GM21619 (cell line): ENCODE results near the gene DHX15.
"Not testable (repeated sequence)": the region's sequence is repeated elsewhere in the genome, so short reads cannot be mapped to it uniquely, and the experiment has no call there.

ENCODE experiments used
- ATAC-seq: cut with Tn5 transposase; IDR thresholded peaks from one replicate; pipeline ENCODE4 v1.9.1; 2021; ENCODE audit not compliant: unreplicated experiment

DHX15 gene

DNA sequence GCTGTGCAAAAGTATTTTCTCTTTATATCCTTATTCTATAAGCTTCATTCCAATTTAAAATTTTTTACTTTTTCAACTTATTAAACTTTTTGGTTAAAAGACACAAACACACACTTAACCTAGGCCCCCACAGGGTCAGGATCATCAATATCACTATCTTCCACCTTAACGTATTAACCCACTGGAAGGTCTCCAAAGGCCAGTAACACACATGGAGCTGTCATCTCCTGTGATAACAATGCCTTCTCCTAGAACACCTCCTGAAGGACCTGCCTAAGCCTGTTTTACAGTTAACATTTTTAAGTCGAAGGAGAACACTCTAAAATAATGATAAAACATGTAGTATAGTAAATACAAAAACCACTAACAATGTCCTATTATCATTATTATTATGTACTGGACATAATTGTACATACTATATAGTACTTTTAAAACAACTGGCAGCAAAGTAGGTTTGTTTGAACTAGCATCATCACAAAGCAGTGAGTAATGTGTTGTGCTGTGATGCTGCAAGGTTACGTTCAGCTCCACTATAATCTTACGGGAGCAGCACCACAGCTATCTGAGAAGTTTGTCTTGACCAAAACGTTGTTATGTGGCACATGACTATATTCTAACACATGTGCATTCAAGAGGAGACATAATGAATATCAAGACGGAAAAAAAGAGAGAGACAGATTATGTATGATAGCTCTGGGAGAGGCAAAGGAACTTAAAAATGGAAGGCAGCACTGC lies 33.7 kb downstream of the DHX15 start:
- no peak for ATAC-seq

DNA sequence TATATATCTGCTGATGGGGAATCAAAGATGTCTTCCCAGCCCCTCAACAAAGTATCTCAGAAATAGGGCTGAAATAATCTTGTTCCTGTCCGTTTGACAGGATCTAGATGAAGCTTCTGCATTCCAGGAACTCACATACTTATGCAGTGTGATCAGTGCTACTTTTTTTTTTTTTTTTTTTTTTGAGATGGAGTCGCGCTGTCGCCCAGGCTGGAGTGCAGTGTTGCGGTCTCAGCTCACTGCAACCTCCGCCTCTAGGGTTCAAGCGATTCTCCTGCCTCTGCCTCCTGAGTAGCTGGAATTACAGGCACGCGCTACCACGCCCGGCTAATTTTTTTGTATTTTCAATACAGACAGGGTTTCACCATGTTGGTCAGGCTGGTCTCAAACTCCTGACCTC lies 36.4 kb downstream of the DHX15 start:
- ATAC-seq = no peak

DNA sequence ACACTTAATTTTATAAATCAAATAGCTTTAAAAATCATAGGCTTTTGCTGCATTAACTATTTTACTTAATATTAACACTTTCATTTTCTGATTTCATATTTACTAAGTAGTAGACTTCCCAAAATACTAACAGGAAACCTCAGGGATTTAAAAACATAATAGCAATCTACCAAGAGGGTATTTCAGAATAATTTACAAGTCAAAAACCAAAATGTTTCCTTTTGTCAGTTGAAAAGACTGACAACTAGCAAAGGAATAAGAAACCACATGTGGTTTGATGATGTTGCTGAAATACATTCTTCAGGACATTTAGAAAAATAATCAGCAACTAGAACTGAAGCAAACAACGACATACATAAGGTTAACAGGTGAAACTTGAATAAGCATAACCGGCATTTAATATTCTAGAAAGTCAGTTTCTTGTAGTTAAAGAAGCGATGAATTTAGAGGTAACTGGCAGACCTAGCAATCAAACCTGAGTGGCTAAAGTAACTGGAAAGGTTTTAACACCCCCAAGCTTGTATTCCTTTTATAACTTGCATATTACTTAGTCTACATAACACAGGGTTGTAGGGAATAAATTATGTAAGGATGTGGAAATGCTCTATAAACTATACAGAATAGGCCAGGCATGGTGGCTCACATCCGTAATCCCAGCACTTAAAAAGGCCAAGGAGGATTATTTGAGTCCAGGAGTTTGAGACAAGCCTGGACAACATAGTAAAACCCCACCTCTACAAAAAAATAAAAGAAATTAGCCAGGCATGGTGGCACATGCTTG lies 40.0 kb downstream of the DHX15 start:
- no peak for ATAC-seq

DNA sequence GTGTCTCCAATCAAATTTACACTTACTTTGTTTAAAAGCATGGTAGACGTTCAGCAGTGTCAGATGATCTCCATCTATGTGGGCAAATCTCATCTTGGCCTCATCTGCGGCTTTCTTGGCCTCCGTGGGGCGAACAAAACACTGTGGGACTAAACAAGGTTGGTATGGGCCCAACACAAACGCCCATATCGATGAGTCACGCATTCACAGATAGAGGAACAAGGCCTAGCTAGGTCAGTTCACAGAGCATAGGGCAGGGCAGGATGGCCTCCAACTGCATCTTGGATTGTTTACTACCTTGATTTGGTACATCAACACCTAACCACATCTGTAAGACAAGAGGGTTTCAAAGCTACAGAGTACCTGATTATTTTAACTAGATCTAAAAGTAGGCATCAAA lies 47.3 kb downstream of the DHX15 start:
- ATAC-seq = no peak

DNA sequence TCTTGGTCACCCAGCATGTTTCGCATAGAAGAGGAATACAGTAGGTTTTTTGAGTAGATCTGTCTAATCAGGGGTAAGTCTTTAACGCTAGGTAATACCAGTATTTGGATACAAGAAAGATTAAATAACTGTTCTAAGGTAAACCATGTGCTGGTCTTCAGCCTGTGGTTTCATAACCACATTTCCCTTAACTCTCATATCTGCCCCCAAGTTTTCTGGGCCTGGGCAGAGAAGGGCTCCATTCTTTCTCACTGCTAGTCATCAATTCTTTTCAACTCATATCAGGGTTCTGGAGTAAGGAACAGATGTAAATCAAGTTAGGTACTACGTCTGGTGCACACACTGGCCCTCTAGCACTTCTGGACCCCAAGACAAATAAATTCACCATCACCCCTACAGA lies 49.0 kb downstream of the DHX15 start:
- ATAC-seq = no peak

DNA sequence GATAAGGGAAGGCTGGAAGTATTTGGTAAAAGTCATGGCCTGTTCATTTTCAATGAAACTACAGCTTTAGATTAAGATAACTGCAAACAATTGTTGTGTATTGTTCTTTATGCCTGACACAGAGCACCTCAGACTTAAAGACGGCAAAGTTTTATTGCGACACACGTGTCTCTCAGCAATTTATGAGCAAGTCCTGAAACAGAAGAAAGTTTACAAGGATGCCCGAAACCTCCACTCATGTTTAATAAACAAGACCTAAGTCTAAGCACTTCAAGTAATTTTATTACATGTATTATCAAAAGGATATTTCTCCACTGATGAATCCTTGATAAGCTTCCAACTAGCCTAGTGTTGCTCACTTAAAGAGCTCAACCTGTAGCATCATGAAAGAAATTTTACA lies 51.0 kb downstream of the DHX15 start:
- ATAC-seq = no peak

DNA sequence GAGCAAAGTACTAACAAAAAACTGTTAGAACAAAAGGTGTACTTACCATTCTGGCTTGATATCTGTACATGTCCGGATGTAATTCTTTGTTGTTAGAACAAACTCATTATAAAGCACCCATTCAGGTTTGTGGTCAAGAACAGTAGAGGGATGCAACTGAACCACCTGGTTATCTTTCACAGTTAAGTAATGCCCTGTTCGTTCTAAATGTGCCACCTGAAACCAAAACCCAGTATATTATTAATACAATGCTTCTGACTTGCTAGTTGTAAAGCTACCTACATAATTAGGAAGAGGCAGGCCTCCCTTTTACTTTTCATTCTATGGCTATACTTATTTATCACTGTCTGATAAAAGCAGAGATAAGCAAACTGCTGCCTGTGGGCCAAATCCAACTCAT lies 54.8 kb downstream of the DHX15 start:
- ATAC-seq = no peak

DNA sequence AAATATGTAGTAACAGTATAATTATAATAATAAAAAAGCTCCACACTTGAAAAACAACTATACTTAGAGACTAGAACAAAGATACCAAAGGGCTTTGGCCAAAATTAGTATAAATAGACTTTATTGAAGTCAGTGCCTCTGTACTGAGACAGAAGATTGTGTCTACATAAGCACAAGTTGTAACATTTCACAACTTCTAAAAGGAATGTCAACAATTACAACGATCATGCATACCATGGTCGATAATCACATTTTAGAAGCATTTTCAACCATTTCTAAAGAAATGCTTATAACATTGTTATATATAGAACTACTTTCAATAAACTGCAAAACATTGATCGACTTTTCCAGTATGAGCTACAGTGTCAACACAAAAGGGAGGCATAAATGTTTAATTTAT lies 57.0 kb downstream of the DHX15 start:
- no peak for ATAC-seq

DNA sequence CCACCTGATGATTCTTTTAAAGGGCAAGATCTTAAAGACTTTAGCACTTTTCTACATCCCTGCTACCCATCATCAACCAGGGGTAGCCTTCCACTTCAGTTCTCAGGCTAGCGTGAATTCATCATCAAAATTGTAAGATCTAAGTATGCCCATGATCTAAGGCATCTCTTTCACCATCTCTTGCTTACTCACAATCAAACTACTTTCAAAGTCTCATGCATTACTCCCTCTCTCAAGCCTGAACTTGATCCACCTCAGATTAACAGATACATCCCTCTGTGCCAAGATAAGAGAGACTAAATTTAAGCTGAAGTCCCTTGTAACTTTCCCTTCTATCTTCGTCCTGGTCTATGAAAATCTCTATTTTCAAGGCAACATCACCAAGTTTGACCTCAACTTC lies 62.8 kb downstream of the DHX15 start:
- ATAC-seq = no peak

DNA sequence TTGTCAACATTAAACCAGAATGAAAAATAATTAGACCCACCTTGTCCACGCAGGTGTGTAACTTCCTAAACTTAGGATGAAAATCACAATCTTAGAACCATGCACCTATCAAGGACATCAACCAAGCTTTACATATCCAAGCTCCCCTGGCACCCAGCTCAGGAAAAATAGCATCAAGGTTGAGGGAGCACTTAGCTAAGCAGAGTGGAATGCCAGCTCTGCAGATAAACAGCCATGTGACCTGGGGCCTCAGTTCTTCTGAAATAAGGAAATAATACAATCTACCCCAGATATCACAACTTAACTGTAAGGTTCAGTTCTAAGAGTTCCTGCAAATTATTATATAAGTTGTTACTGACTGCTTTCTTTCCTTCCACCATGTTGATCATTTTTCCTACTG lies 64.7 kb downstream of the DHX15 start:
- ATAC-seq = no peak

DNA sequence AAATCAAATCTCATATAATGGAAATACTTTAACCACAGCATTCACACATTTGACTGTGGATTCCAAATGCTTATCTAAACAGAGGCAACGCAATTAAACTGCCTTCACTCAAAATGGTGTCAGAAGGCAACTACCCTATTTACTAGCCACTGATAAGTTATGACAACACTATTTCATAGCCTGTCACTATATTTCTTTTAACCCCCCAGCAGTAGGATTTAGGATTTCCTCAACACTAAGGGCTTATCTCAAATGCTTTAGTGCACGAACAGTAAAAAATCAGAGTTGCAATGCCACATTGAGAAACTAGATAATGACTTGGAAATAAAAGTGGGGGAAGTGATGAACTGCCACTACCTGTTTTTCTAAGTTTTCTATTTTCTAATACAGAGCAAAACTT lies 66.7 kb downstream of the DHX15 start:
- no peak for ATAC-seq

DNA sequence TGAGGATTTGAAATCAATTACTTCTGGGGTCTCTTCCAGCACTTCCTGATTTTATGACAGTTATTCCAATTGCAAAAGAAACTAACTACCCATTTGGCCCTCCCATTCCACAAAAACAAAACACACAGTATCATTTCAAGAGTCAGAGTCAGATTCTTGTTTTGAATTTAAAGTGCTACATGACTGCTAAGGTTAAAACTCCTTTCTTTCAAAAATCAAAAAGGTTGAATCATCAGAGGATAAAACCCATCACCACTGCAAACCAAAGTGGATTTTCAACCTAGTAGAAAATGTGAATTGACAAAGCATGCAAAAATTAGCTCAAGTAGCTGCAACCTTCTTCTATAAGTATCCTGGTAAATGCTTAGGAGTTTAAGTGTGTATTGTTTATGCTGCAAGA lies 67.4 kb downstream of the DHX15 start:
- no peak for ATAC-seq

DNA sequence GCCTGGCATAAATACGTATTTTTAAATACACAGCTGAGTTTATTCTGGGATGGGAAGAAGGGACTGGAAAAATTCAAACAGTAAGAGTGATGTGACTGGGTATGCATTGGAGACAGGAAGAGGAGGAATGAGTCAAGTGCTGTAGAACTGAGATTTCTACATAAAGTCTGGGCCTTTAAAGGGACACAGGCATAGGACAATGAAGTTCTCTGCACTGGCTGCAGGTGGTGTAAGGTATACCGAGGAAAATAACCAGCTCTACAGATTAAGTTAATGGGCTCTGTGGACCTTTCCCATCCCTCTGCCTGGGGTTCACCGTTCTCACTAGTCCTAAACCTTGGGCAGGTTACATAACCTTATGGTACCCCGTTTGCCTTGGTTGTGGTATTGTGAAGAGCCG lies 68.7 kb downstream of the DHX15 start:
- no peak for ATAC-seq

DNA sequence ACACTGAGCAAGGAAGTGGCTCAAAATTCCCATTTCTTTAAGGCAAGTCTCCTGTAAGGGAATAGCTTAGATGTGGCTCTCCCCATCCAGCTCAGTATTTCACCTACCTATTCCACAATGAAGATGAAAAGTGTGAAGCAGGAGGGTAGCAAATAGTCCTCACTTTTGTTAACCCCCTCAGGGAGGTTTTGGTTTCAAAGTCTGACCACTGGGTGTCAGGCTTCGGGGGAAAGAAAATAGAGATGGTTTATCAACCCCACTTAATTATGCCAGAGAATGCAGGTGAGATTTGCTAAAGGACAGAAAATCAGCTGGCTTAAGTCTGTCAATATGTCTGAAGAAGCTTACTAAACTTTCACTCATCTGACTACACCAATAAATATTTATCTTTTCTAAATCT lies 69.5 kb downstream of the DHX15 start:
- ATAC-seq = no peak

DNA sequence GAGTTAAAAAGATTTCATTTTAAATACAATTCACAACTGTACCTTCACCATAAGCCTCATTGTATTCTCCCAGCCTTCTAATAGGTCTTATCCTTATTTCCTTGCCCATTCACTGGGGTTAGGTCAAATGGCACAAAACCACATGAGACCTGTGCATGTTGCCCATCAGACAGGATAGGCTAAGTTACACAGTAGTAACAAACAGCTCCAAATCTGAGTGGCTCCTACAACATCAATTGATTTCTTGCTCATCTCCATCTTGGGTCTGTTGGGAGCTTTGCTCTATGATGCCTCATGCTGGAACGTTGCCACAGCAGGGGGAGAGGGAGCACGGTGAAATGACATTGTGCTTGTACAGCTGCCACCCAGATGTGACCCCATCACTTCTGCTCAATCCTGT lies 70.6 kb downstream of the DHX15 start:
- no peak for ATAC-seq

DNA sequence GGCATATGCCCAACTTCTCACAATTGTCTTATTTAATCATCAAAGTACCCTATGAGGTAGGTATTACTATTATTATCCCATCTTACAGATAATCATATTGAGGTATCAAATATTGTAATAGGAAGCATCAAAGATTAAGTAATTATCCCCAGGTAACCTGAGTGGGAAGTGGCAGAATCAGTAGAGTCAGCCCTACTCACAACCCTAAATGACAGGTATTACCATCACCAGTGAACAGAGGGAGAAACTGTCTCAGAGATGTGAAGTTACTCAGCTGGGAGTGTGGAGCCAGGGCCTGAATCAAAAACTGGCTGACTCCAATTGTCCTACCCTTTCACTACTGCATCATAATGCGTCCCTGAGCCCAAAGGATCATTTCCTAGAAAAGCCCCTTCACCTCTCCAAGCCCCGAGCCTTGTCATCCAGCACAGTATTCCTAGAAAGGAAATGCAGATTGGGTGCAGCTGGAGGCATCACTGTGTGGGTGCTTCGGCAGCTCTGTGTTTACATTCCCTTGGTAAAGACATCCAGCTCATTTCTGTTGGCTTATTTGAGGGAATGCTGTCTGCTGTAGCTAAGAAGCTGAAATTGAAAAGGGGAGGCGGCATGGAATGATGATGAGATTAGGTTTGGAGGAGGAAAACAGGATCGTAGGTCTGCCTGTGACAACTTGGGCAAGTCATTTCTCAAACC lies 72.8 kb downstream of the DHX15 start:
- ATAC-seq = no peak

DNA sequence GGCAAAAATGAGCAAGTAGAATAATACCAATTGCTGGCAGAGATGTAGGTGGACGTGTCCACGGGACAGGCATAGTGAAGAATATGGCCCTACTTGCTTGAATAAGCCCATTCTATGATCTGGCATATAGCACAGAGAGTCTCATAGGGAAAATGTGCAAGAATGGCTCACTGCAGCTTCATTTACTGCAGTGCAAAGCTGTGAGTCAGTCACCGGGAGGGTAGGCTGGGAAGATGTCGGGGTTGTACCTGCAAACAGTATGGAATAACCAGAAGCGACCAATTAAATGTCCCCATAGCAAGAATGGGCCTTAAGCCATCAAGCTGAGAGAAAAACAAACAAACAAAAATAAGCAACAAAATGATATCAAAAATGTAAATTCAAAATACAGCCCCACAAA lies 74.3 kb downstream of the DHX15 start:
- no peak for ATAC-seq

DNA sequence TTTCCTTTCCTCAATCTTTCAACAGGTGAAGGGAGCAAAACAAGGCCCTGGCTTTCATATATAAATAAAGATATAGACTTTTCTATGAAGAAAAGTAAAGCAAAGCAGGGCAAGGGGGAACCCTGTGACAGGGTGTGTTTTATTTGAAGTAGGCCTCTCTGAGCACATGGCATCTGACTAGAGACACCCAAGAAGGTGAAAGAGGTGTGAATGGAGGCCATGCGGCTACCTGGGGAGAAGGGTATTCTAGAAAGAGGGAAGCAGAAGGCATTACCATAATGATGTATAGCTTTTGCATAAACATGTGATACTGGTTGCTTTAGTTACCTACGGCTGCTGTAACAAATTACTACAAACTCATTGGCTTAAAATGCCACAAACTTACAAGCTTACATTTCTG lies 75.8 kb downstream of the DHX15 start:
- ATAC-seq = no peak

DNA sequence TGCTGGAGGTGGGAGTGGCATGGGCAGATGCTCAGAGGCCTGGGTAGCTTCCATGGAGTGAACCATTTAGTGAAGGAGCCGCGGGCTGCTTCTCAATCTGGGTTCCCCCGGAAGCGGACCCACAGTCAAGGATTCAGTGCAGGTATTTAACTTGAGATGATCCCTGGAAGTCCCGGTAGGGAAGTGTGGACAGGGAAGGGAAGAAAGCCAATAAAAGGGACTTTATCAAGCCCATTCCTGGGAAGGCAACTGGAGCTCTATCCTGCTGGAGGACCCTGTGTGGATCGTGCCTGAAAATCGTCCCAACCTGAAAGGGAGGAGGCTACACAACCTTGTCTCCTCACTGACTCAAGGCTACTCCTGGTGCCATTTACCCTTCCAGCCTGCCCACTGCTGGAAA lies 76.9 kb downstream of the DHX15 start:
- ATAC-seq = no peak

DNA sequence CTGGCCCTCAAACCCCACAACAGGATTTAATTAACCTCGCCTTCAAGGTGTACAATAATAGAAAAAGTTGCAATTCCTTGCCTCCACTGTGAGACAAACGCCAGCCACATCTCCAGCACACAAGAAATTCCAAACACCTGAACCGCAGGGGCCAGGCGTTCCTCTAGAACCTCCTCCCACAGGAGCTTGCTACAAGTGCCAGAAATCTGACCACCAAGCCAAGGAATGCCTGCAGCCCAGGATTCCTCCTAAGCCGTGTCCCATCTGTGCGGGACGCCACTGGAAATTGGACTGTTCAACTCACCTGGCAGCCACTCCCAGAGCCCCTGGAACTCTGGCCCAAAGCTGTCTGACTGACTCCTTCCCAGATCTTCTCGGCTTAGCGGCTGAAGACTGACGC lies 81.3 kb downstream of the DHX15 start:
- ATAC-seq = not testable (repeated sequence)

DNA sequence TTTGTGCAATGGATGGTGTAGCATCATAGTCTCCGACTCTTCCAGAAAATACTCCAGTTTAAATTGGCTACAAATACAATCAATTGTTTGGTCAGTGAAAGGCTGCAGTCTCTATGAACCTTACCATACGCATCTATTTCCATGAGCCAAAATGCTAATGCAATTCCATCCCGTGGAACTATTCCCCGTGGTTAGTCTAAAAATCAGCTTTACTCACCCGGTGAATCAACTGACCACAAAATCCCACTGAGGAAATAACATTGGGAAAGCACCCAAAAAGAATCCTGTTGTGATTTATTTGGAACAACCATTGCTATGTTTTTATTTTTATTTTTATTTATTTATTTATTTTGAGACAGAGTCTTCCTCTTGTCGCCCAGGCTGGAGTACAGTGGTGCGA lies 87.1 kb downstream of the DHX15 start:
- ATAC-seq = no peak

DNA sequence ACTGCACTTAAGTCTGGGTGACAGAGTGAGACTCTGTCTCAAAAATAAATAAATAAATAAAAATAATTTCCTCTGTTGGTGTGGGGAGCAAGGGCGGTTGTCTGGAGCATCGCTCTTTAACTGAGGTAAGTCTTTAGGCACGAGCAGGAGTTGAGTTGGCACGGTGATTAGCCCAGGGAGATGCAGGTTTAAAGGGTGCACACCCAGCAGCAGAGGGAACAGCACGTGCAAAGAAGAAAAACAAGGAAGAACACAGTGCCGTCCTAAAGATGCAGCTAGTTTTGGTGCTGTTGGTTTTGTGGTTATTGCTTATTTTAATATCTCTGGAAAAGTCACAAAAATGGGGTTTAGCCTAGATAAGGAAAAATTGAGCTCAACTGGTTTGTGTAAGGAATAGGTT lies 87.8 kb downstream of the DHX15 start:
- no peak for ATAC-seq
